CD14-positive monocyte (primary cell): Measurements from ENCODE around the gene TMEM225B. TPM values are rescaled to one million over a fixed set of nuclear protein-coding genes. Genes with fewer than 3 reads are reported as not detected.
A peak's percentile ranks its signal among the peaks of the same experiment; 100 is the strongest.

ENCODE experiments used
- DNase-seq, 3 donors: peaks; one replicate each; pipeline ENCODE4 v3.0.0-alpha.2; 2011 to 2022
- H2AFZ ChIP-seq: 2 replicates; pipeline ENCODE4 v1.6.0; 2012; ENCODE audit warnings: mild to moderate bottlenecking, low read depth, low read length, inconsistent platforms; ENCODE audit not compliant: insufficient read depth, poor library complexity, severe bottlenecking
- H3K27ac ChIP-seq, 2 donors: 1 replicate in 1 of 2; 2 replicates in 1 of 2; pipeline ENCODE4 v1.5.1; 2012 to 2013; ENCODE audit warnings: low read length in 2 of 2, control low read depth in 1 of 2, inconsistent platforms in 1 of 2, low read depth in 1 of 2, mild to moderate bottlenecking in 1 of 2
- H3K27me3 ChIP-seq, 2 donors: one replicate each; pipeline versions ENCODE4 v1.6.0 to v1.6.1; 2011 to 2013; ENCODE audit warnings: low read length in 2 of 2; ENCODE audit not compliant: control insufficient read depth in 2 of 2, insufficient read depth in 2 of 2
- H3K36me3 ChIP-seq, 2 donors: replicated peaks in 1 of 2; 1 replicate in 1 of 2; 2 replicates in 1 of 2; pipeline versions ENCODE4 v1.5.1 to v1.6.1; 2012 to 2013; ENCODE audit warnings: low read length in 2 of 2, control low read depth in 1 of 2, inconsistent platforms in 1 of 2, mild to moderate bottlenecking in 1 of 2; ENCODE audit not compliant: insufficient read depth in 2 of 2, control insufficient read depth in 1 of 2
- H3K4me1 ChIP-seq, 2 donors: 1 replicate in 1 of 2; 2 replicates in 1 of 2; pipeline versions ENCODE4 v1.5.1 to v1.6.1; 2012 to 2013; ENCODE audit warnings: low read length in 2 of 2, control low read depth in 1 of 2, inconsistent platforms in 1 of 2, mild to moderate bottlenecking in 1 of 2, moderate library complexity in 1 of 2; ENCODE audit not compliant: insufficient read depth in 2 of 2, control insufficient read depth in 1 of 2
- H3K4me2 ChIP-seq: replicated peaks from 2 replicates; pipeline ENCODE3; 2012; ENCODE audit warnings: low read length, moderate library complexity, mild to moderate bottlenecking; ENCODE audit not compliant: poor library complexity, severe bottlenecking; ENCODE audit errors: extremely low read depth
- H3K4me3 ChIP-seq, 3 experiments: fragments of 200-600 bp in 1 of 3; sonication (generic) in 1 of 3; replicated peaks in 1 of 3; 1 replicate in 2 of 3; 2 replicates in 1 of 3; pipeline ENCODE4 v1.5.1; 2011 to 2013; ENCODE audit warnings: low read length in 3 of 3, mild to moderate bottlenecking in 3 of 3, control low read depth in 2 of 3, low read depth in 2 of 3, inconsistent platforms in 1 of 3, moderate library complexity in 1 of 3
- H3K79me2 ChIP-seq: 2 replicates; pipeline ENCODE4 v1.6.0; 2012; ENCODE audit warnings: mild to moderate bottlenecking, control low read depth, inconsistent platforms, low read length, moderate library complexity; ENCODE audit not compliant: insufficient read depth
- H3K9ac ChIP-seq: 2 replicates; pipeline ENCODE4 v1.6.0; 2017; ENCODE audit warnings: low read length, mild to moderate bottlenecking; ENCODE audit not compliant: insufficient read depth, poor library complexity, severe bottlenecking
- H3K9me3 ChIP-seq, 2 donors: replicated peaks in 1 of 2; 1 replicate in 1 of 2; 2 replicates in 1 of 2; pipeline versions ENCODE4 v1.5.1 to v1.6.1; 2012 to 2013; ENCODE audit warnings: low read length in 2 of 2, control low read depth in 1 of 2; ENCODE audit not compliant: control insufficient read depth in 1 of 2, insufficient read depth in 1 of 2
- H4K20me1 ChIP-seq: 2 replicates; pipeline ENCODE4 v1.6.0; 2012; ENCODE audit warnings: mild to moderate bottlenecking, low read length, control low read depth, moderate library complexity; ENCODE audit not compliant: insufficient read depth
- H3K27ac Mint-ChIP-seq, 7 donors: one replicate each; pipeline ENCODE4 v1.8.0; 2020; ENCODE audit warnings: mild to moderate bottlenecking in 7 of 7, mixed read lengths in 7 of 7, moderate library complexity in 6 of 7, inconsistent platforms in 2 of 7
- H3K27me3 Mint-ChIP-seq, 3 donors: one replicate each; pipeline ENCODE4 v1.8.0; 2021 to 2022; ENCODE audit warnings: low read depth in 3 of 3, mild to moderate bottlenecking in 3 of 3, mixed read lengths in 3 of 3, moderate library complexity in 3 of 3, inconsistent platforms in 1 of 3
- H3K36me3 Mint-ChIP-seq, 2 donors: one replicate each; pipeline ENCODE4 v1.8.0; 2020; ENCODE audit warnings: mixed read lengths in 2 of 2, inconsistent platforms in 1 of 2, mild to moderate bottlenecking in 1 of 2
- H3K4me1 Mint-ChIP-seq: one replicate; pipeline ENCODE4 v1.8.0; 2020; ENCODE audit warnings: mild to moderate bottlenecking, mixed read lengths
- H3K4me3 Mint-ChIP-seq, 2 donors: one replicate each; pipeline ENCODE4 v1.8.0; 2020; ENCODE audit warnings: mild to moderate bottlenecking in 2 of 2, mixed read lengths in 2 of 2, moderate library complexity in 1 of 2
- H3K9me3 Mint-ChIP-seq, 7 donors: one replicate each; pipeline ENCODE4 v1.8.0; 2020 to 2022; ENCODE audit warnings: mixed read lengths in 7 of 7, mild to moderate bottlenecking in 6 of 7, moderate library complexity in 6 of 7, inconsistent platforms in 2 of 7
- CTCF ChIP-seq: fragments of 200-600 bp; IDR thresholded peaks from one replicate; pipeline ENCODE4 v1.8.0; 2022; ENCODE audit warnings: antibody characterized with exemption, mild to moderate bottlenecking
- WGBS: methylation state at CpG from one replicate; pipeline ENCODE4 v1.1.5; 2013; ENCODE audit warnings: missing lambda C conversion rate; ENCODE audit not compliant: insufficient coverage; 5-methylcytosine and 5-hydroxymethylcytosine counted together
- intact Hi-C, 2 donors: fragments of 100-400 bp; cut with micrococcal nuclease; formaldehyde crosslinking; loops; one replicate each; pipeline versions ENCODE4 v1.15.0 to v1.15.1; 2023
- polyA plus RNA-seq, 3 donors: library from polyadenylated mRNA; depleted of rRNA in 1 of 3; unstranded in 2 of 3; stranded (reverse) in 1 of 3; fragments of 300-500 nt in 2 of 3; fragments of >200 nt in 1 of 3; fragmentation: Illumina TruSeq in 2 of 3; gene quantifications; 1 replicate in 2 of 3; 2 replicates in 1 of 3; pipeline ENCODE4 v1.2.3, GENCODE V29; 2012 to 2021

Gene TMEM225B
- polyA plus RNA-seq, 3 donors: 0.20 to 0.23 TPM; not detected in 1

GRCh38 chr7:99576251-99576650 lies 21.8 kb upstream of the TMEM225B start:
- no peak overlapping the region for H3K4me3 ChIP-seq
- DNase-seq: no peak
- H3K4me1 ChIP-seq: peaks cover 13% of the 10 kb centered on the region in 2 donors
- Mint-ChIP-seq H3K36me3 (peaks cover 27 to 28% of the 10 kb centered on the region in 2 donors), H3K27ac (no peak overlapping the region), H3K4me3 (no peak overlapping the region), H3K4me1 (peaks cover 18% of the 10 kb centered on the region), H3K27me3 (peaks cover 17 to 23% (median 20%) of the 10 kb centered on the region in 3 donors), H3K9me3 (peaks cover 0 to 4% (median 0%) of the 10 kb centered on the region in 7 donors)
- H4K20me1 ChIP-seq: no peaks in the 10 kb centered on the region
- no peaks in the 10 kb centered on the region for H3K9me3 ChIP-seq
- no CpG with 5 or more reads among the region's 3 CpGs for WGBS
- H3K27me3 ChIP-seq: peaks cover 16 to 20% of the 10 kb centered on the region in 2 donors
- H3K36me3 ChIP-seq: peaks cover 19 to 28% of the 10 kb centered on the region in 2 donors
- H2AFZ ChIP-seq: no peak overlapping the region
- no peak overlapping the region for H3K9ac ChIP-seq
- TF ChIP-seq CTCF: no peak
- H3K27ac ChIP-seq: no peak overlapping the region
- no peaks in the 10 kb centered on the region for H3K79me2 ChIP-seq
- no peak overlapping the region for H3K4me2 ChIP-seq
- intact Hi-C loops: no loop called here

- Histone ChIP-seq H3K4me1 (peaks cover 13% of the 10 kb centered on the region in 2 donors), H4K20me1 (no peaks in the 10 kb centered on the region), H3K9me3 (no peaks in the 10 kb centered on the region), H3K4me3 (peak overlapping the region in 2 of 3 experiments; percentile 17 to 68), H3K79me2 (no peaks in the 10 kb centered on the region), H3K4me2 (peak overlapping the region; percentile 76), H3K9ac (peak overlapping the region; percentile 64), H2AFZ (peak overlapping the region; percentile 67), H3K36me3 (no peaks in the 10 kb centered on the region), H3K27me3 (peaks cover 24 to 29% of the 10 kb centered on the region in 2 donors), H3K27ac (no peak overlapping the region)
- Mint-ChIP-seq H3K36me3 (no peaks in the 10 kb centered on the region), H3K4me1 (peaks cover 18% of the 10 kb centered on the region), H3K27me3 (peaks cover 21 to 41% (median 24%) of the 10 kb centered on the region in 3 donors), H3K27ac (no peak overlapping the region), H3K9me3 (peaks cover 0 to 4% (median 0%) of the 10 kb centered on the region in 7 donors), H3K4me3 (peak overlapping the region in 1 of 2 donors; percentile 87)
- intact Hi-C loops: no loop called here
- WGBS: 56% methylated on average over 3 of the region's 10 CpGs
- DNase-seq: no peak
- no peak for TF ChIP-seq CTCF
These were observed 18.6 kb upstream of the TMEM225B start for GRCh38 chr7:99579281-99579955.
